ENCODE data around the gene OBSCN. TPM values are rescaled to one million over a fixed set of nuclear protein-coding genes. Genes with fewer than 3 reads are reported as not detected.

OBSCN gene
- total and polyA plus RNA-seq, 10 of the 15 experiments (the other 5 are each of a cell fraction or from before 2014, with no cell fraction given): 0.01 to 0.36 (median 0.08) TPM; not detected in 2

GRCh38 chr1:228246216-228246900, 38.5 kb downstream of the OBSCN start:
- H3K27ac ChIP-seq (ENCODE audit: control insufficient read depth, insufficient read depth): no peak overlapping the region
- ChIA-PET RAD21 (ENCODE audit: unreplicated experiment) (no interaction called here), POLR2A (no interaction called here), CTCF (no interaction called here), SMC1A (ENCODE audit: uncharacterized antibody, unreplicated experiment) (no interaction called here)
- H4K20me1 ChIP-seq (ENCODE audit: control insufficient read depth, insufficient read depth): no peaks in the 10 kb centered on the region
- no peak overlapping the region for H3K4me2 ChIP-seq (ENCODE audit: control insufficient read depth, insufficient read depth)
- H3K27me3 ChIP-seq (replicated peaks in 1 of 2; ENCODE audit: control insufficient read depth in 2 of 2, insufficient read depth in 2 of 2, low read length in 1 of 2): no peaks in the 10 kb centered on the region
- intact Hi-C loops (cut with micrococcal nuclease; ENCODE audit: unreplicated experiment): no loop called here
- no peak overlapping the region for H3K9ac ChIP-seq (ENCODE audit: control insufficient read depth, insufficient read depth, low read length)
- TF ChIP-seq SMAD5 (IDR thresholded peaks at IDR 0.05; ENCODE audit: low read depth) (no peak), MYC (IDR thresholded peaks at IDR 0.05; ENCODE audit: insufficient read depth, insufficient read length, insufficient replicate concordance, low read length, severe bottlenecking) (no peak), SPI1 (IDR thresholded peaks at IDR 0.05; ENCODE audit: borderline replicate concordance, insufficient read depth, low read depth, low read length) (no peak), MYB (IDR thresholded peaks at IDR 0.05; ENCODE audit: borderline replicate concordance, low read depth, low read length) (no peak)
- ATAC-seq (no peak), FAIRE-seq (no peak), DNase-seq (ENCODE audit: low read depth, low spot score) (no peak)
- H3K36me3 ChIP-seq (ENCODE audit: control insufficient read depth in 2 of 2, insufficient read depth in 2 of 2, low read length in 1 of 2): no peaks in the 10 kb centered on the region
- peaks cover 2% of the 10 kb centered on the region; the same call in 2 of the 3 replicates for H3K9me3 ChIP-seq (replicated peaks; ENCODE audit: control insufficient read depth, insufficient read depth, low read length)
- H2AFZ ChIP-seq (ENCODE audit: control insufficient read depth, low read depth, low read length): no peak overlapping the region
- in situ Hi-C loops (cut with MboI): no loop called here
- no peaks in the 10 kb centered on the region for H3K79me2 ChIP-seq (ENCODE audit: control insufficient read depth, insufficient read depth, low read length)
- BruUV-seq (replicated peaks): no TSS peak
- H3K4me3 ChIP-seq: no peak overlapping the region
- no peaks in the 10 kb centered on the region for H3K4me1 ChIP-seq (ENCODE audit: control insufficient read depth, insufficient read depth, low read length)
- 48% methylated on average over 8 of the region's 8 CpGs for WGBS (ENCODE audit: insufficient coverage, insufficient replicate concordance, low lambda C conversion rate, missing lambda C conversion rate)

GRCh38 chr1:228249513-228250305, 41.9 kb downstream of the OBSCN start:
- no peaks in the 10 kb centered on the region for H4K20me1 ChIP-seq (ENCODE audit: control insufficient read depth, insufficient read depth)
- POLR2A ChIA-PET: no interaction called here
- no peak overlapping the region for H3K27ac ChIP-seq (ENCODE audit: control insufficient read depth, insufficient read depth)
- no peaks in the 10 kb centered on the region; the same call in 2 of the 3 replicates for H3K9me3 ChIP-seq (replicated peaks; ENCODE audit: control insufficient read depth, insufficient read depth, low read length)
- CTCF ChIA-PET: no interaction called here
- WGBS (ENCODE audit: insufficient coverage, insufficient replicate concordance, low lambda C conversion rate, missing lambda C conversion rate): 31% methylated on average over 24 of the region's 24 CpGs
- no peak overlapping the region for H3K4me3 ChIP-seq
- H3K36me3 ChIP-seq (ENCODE audit: control insufficient read depth in 2 of 2, insufficient read depth in 2 of 2, low read length in 1 of 2): no peaks in the 10 kb centered on the region
- no peak for ATAC-seq
- TF ChIP-seq MEF2B (IDR thresholded peaks at IDR 0.05; ENCODE audit: partially characterized antibody, poor library complexity, severe bottlenecking): no peak
- TF ChIP-seq RBBP5 (conservative IDR thresholded peaks at IDR 0.05): no peak
- no peak for TF ChIP-seq YY1 (IDR thresholded peaks at IDR 0.05; ENCODE audit: low read depth, low read length)
- no peak for TF ChIP-seq RFX5 (IDR thresholded peaks at IDR 0.05; ENCODE audit: low read depth, low read length)
- TF ChIP-seq NFXL1 (IDR thresholded peaks at IDR 0.05; ENCODE audit: borderline replicate concordance): no peak
- no peak for TF ChIP-seq ZSCAN29 (IDR thresholded peaks at IDR 0.05)
- no peak for TF ChIP-seq EP300 (IDR thresholded peaks at IDR 0.05; ENCODE audit: borderline replicate concordance in 1 of 2, control insufficient read depth in 1 of 2, low read depth in 2 of 2, low read length in 2 of 2)
- no peak for TF ChIP-seq CREB1 (IDR thresholded peaks at IDR 0.05; ENCODE audit: low read depth)
- TF ChIP-seq ZNF217 (IDR thresholded peaks at IDR 0.05): no peak
- TF ChIP-seq KDM1A (IDR thresholded peaks at IDR 0.05; ENCODE audit: borderline replicate concordance): no peak
- RAD21 ChIA-PET (ENCODE audit: unreplicated experiment): interaction anchor here (0.9 kb wide), 1 partner anchor 115 kb away, joined by 3 read pairs; no protein-coding TSS in a partner anchor
- intact Hi-C loops (cut with micrococcal nuclease; ENCODE audit: unreplicated experiment): no loop called here
- no peaks in the 10 kb centered on the region for H3K27me3 ChIP-seq (replicated peaks in 1 of 2; ENCODE audit: control insufficient read depth in 2 of 2, insufficient read depth in 2 of 2, low read length in 1 of 2)
- H3K79me2 ChIP-seq (ENCODE audit: control insufficient read depth, insufficient read depth, low read length): no peaks in the 10 kb centered on the region
- H3K9ac ChIP-seq (ENCODE audit: control insufficient read depth, insufficient read depth, low read length): no peak overlapping the region
- no peak for DNase-seq (ENCODE audit: low read depth, low spot score)
- BruUV-seq (replicated peaks): no TSS peak
- no peaks in the 10 kb centered on the region for H3K4me1 ChIP-seq (ENCODE audit: control insufficient read depth, insufficient read depth, low read length)
- in situ Hi-C loops (cut with MboI): no loop called here
- FAIRE-seq: no peak
- H2AFZ ChIP-seq (ENCODE audit: control insufficient read depth, low read depth, low read length): no peak overlapping the region
- H3K4me2 ChIP-seq (ENCODE audit: control insufficient read depth, insufficient read depth): no peak overlapping the region
- SMC1A ChIA-PET (ENCODE audit: uncharacterized antibody, unreplicated experiment): no interaction called here
